ENCODE results near the gene RBM23.

DNA sequence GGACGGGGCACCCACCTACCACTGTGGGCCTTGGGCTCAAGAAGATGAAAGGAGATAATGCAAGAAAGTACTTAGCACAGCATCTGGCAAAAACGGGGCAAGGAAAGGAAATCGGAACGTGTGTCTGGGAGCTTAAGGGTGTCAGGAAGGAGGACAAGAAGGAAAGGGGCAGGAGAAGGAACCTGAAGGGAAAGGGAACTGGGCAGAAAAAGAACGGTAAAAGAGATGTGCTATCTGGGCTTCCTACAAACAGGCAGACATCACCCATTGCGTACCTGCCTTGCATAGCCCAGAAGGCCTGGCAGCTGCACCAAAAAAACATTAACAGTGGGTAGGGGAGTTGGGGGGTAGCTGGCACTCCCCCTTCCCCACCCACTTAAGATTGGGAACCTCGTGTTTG, 36.9 kb downstream of the RBM23 start:
- TF ChIP-seq, protein P1, sequence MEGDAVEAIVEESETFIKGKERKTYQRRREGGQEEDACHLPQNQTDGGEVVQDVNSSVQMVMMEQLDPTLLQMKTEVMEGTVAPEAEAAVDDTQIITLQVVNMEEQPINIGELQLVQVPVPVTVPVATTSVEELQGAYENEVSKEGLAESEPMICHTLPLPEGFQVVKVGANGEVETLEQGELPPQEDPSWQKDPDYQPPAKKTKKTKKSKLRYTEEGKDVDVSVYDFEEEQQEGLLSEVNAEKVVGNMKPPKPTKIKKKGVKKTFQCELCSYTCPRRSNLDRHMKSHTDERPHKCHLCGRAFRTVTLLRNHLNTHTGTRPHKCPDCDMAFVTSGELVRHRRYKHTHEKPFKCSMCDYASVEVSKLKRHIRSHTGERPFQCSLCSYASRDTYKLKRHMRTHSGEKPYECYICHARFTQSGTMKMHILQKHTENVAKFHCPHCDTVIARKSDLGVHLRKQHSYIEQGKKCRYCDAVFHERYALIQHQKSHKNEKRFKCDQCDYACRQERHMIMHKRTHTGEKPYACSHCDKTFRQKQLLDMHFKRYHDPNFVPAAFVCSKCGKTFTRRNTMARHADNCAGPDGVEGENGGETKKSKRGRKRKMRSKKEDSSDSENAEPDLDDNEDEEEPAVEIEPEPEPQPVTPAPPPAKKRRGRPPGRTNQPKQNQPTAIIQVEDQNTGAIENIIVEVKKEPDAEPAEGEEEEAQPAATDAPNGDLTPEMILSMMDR (IDR thresholded peaks at IDR 0.05) = no peak
- TF ChIP-seq POLR2A (IDR thresholded peaks at IDR 0.05) (no peak), EP300 (IDR thresholded peaks at IDR 0.05) (no peak)
